ENCODE results near the gene PLD6.

GRCh38 chr17:17181666-17182597, 24.2 kb downstream of the PLD6 start:
- TF ChIP-seq CTCF (IDR thresholded peaks at IDR 0.05): no peak
- TF ChIP-seq POLR2A (IDR thresholded peaks at IDR 0.05): no peak
